Suprapubic skin (tissue), 4 donors: ENCODE results near the gene ADAMTSL2. TPM values are rescaled to one million over a fixed set of nuclear protein-coding genes. Genes with fewer than 3 reads are reported as not detected.

ENCODE experiments used
- DNase-seq, 2 donors: peaks; one replicate each; pipeline ENCODE4 v3.0.0-alpha.2; 2019; ENCODE audit warnings: low spot score in 2 of 2
- H3K27ac ChIP-seq: fragments of 200-600 bp; sonication (generic); one replicate; pipeline ENCODE4 v1.5.1; 2019
- H3K27me3 ChIP-seq: fragments of 200-600 bp; sonication (generic); one replicate; pipeline ENCODE4 v1.5.1; 2019
- H3K36me3 ChIP-seq: fragments of 200-600 bp; sonication (generic); one replicate; pipeline ENCODE4 v1.5.1; 2019
- H3K4me1 ChIP-seq: fragments of 200-600 bp; sonication (generic); one replicate; pipeline ENCODE4 v1.5.1; 2019
- H3K4me3 ChIP-seq: fragments of 200-600 bp; sonication (generic); one replicate; pipeline ENCODE4 v1.5.1; 2019; ENCODE audit warnings: mild to moderate bottlenecking
- H3K9me3 ChIP-seq: fragments of 200-600 bp; sonication (generic); one replicate; pipeline ENCODE4 v1.5.1; 2019
- CTCF ChIP-seq, 2 donors: fragments of 200-600 bp in 1 of 2; fragments of 450-650 bp in 1 of 2; sonication (generic) in 1 of 2; IDR thresholded peaks; one replicate each; pipeline ENCODE4 v1.5.1; 2016 to 2019; ENCODE audit warnings: antibody characterized with exemption in 2 of 2, mild to moderate bottlenecking in 1 of 2, moderate library complexity in 1 of 2
- EP300 ChIP-seq: sonication (generic); formaldehyde crosslinking; IDR thresholded peaks from one replicate; pipeline ENCODE4 v1.6.1; 2017; ENCODE audit warnings: antibody characterized with exemption
- POLR2A ChIP-seq, 2 donors: fragments of 450-650 bp; IDR thresholded peaks; one replicate each; pipeline ENCODE4 v1.6.1; 2017; ENCODE audit warnings: antibody characterized with exemption in 2 of 2, mild to moderate bottlenecking in 2 of 2, moderate library complexity in 2 of 2
- POLR2AphosphoS5 ChIP-seq, 3 donors: sonication (generic); formaldehyde crosslinking; IDR thresholded peaks; one replicate each; pipeline ENCODE4 v1.6.1; 2017; ENCODE audit warnings: antibody characterized with exemption in 3 of 3
- WGBS: methylation state at CpG from one replicate; pipeline ENCODE4 v1.1.5; 2018; 5-methylcytosine and 5-hydroxymethylcytosine counted together
- total RNA-seq, 4 donors: library from RNA; depleted of rRNA; stranded (reverse); fragments of >200 nt; gene quantifications; one replicate each; pipeline ENCODE4 v1.1.0, GENCODE V29; 2016

ADAMTSL2 gene
- total RNA-seq, 4 donors from 2014 or later = 0.16 to 0.85 (median 0.46) TPM

GRCh38 chr9:133568186-133568585, 33.7 kb downstream of the ADAMTSL2 start:
- 93% methylated on average over 5 of the region's 33 CpGs for WGBS
- Histone ChIP-seq H3K27ac (no peak overlapping the region), H3K36me3 (no peaks in the 10 kb centered on the region), H3K4me3 (no peak overlapping the region), H3K9me3 (no peaks in the 10 kb centered on the region), H3K4me1 (peaks cover 27% of the 10 kb centered on the region), H3K27me3 (peaks cover 25% of the 10 kb centered on the region)
- TF ChIP-seq POLR2A (IDR thresholded peaks at IDR 0.05) = no peak
- TF ChIP-seq EP300 = no peak
- no peak for TF ChIP-seq POLR2AphosphoS5 (IDR thresholded peaks at IDR 0.05)
- TF ChIP-seq CTCF (IDR thresholded peaks at IDR 0.05) = no peak
- no peak for DNase-seq

GRCh38 chr9:133569121-133569785, 34.7 kb downstream of the ADAMTSL2 start:
- 89% methylated on average over 14 of the region's 14 CpGs for WGBS
- H3K36me3 ChIP-seq = no peaks in the 10 kb centered on the region
- TF ChIP-seq EP300 = no peak
- no peak for TF ChIP-seq POLR2AphosphoS5 (IDR thresholded peaks at IDR 0.05)
- TF ChIP-seq POLR2A (IDR thresholded peaks at IDR 0.05) = no peak
- TF ChIP-seq CTCF (IDR thresholded peaks at IDR 0.05) = no peak
- no peaks in the 10 kb centered on the region for H3K9me3 ChIP-seq
- H3K27ac ChIP-seq = no peak overlapping the region
- no peak for DNase-seq
- H3K27me3 ChIP-seq = peaks cover 33% of the 10 kb centered on the region
- peaks cover 27% of the 10 kb centered on the region for H3K4me1 ChIP-seq
- H3K4me3 ChIP-seq = no peak overlapping the region

GRCh38 chr9:133569891-133570690, 35.6 kb downstream of the ADAMTSL2 start:
- H3K27ac ChIP-seq = no peak overlapping the region

GRCh38 chr9:133570691-133571080, 36.2 kb downstream of the ADAMTSL2 start:
- TF ChIP-seq POLR2AphosphoS5 (IDR thresholded peaks at IDR 0.05) (no peak), POLR2A (IDR thresholded peaks at IDR 0.05) (no peak), CTCF (IDR thresholded peaks at IDR 0.05) (no peak), EP300 (no peak)
- Histone ChIP-seq H3K9me3 (no peaks in the 10 kb centered on the region), H3K4me1 (peaks cover 15% of the 10 kb centered on the region), H3K36me3 (no peaks in the 10 kb centered on the region), H3K4me3 (no peak overlapping the region), H3K27ac (no peak overlapping the region), H3K27me3 (peaks cover 40% of the 10 kb centered on the region)
- 82% methylated on average over 11 of the region's 16 CpGs for WGBS
- no peak for DNase-seq

More at GRCh38 chr9:133569891-133570690, 35.6 kb downstream of the ADAMTSL2 start:
- H3K9me3 ChIP-seq = no peaks in the 10 kb centered on the region
- H3K4me1 ChIP-seq = peaks cover 21% of the 10 kb centered on the region
- H3K27me3 ChIP-seq = peaks cover 37% of the 10 kb centered on the region
- WGBS = 69% methylated on average over 25 of the region's 36 CpGs
- H3K4me3 ChIP-seq = no peak overlapping the region
- DNase-seq = no peak
- TF ChIP-seq CTCF (IDR thresholded peaks at IDR 0.05) = no peak
- TF ChIP-seq POLR2AphosphoS5 (IDR thresholded peaks at IDR 0.05) = no peak
- TF ChIP-seq EP300 = no peak
- no peak for TF ChIP-seq POLR2A (IDR thresholded peaks at IDR 0.05)
- H3K36me3 ChIP-seq = no peaks in the 10 kb centered on the region

GRCh38 chr9:133571391-133571890, 36.9 kb downstream of the ADAMTSL2 start:
- no CpG with 5 or more reads among the region's 9 CpGs for WGBS
- H3K27ac ChIP-seq = no peak overlapping the region
- peaks cover 12% of the 10 kb centered on the region for H3K4me1 ChIP-seq
- H3K9me3 ChIP-seq = no peaks in the 10 kb centered on the region
- H3K36me3 ChIP-seq = no peaks in the 10 kb centered on the region
- H3K4me3 ChIP-seq = no peak overlapping the region
- H3K27me3 ChIP-seq = peaks cover 43% of the 10 kb centered on the region
- DNase-seq = no peak
- TF ChIP-seq POLR2AphosphoS5 (IDR thresholded peaks at IDR 0.05) (no peak), CTCF (IDR thresholded peaks at IDR 0.05) (no peak), POLR2A (IDR thresholded peaks at IDR 0.05) (no peak), EP300 (no peak)
